ENCODE results near the gene CD69.
A peak's percentile ranks its signal among the peaks of the same experiment; 100 is the strongest.

- TF ChIP-seq, protein P1, sequence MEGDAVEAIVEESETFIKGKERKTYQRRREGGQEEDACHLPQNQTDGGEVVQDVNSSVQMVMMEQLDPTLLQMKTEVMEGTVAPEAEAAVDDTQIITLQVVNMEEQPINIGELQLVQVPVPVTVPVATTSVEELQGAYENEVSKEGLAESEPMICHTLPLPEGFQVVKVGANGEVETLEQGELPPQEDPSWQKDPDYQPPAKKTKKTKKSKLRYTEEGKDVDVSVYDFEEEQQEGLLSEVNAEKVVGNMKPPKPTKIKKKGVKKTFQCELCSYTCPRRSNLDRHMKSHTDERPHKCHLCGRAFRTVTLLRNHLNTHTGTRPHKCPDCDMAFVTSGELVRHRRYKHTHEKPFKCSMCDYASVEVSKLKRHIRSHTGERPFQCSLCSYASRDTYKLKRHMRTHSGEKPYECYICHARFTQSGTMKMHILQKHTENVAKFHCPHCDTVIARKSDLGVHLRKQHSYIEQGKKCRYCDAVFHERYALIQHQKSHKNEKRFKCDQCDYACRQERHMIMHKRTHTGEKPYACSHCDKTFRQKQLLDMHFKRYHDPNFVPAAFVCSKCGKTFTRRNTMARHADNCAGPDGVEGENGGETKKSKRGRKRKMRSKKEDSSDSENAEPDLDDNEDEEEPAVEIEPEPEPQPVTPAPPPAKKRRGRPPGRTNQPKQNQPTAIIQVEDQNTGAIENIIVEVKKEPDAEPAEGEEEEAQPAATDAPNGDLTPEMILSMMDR (IDR thresholded peaks at IDR 0.05): peak; percentile 23 to 68 (median 62)
- TF ChIP-seq POLR2A (IDR thresholded peaks at IDR 0.05): no peak
These were observed 37.3 kb upstream of the CD69 start for GRCh38 chr12:9797722-9798619.
